HepG2 (cell line): Measurements from ENCODE around the gene HEPN1. TPM values are rescaled to one million over a fixed set of nuclear protein-coding genes. Genes with fewer than 3 reads are reported as not detected.

ENCODE experiments used
- ATAC-seq: fragments of 200-7000 bp; cut with Tn5 transposase; 3 replicates; pipeline ENCODE4 v1.9.1; 2020; ENCODE audit warnings: mild to moderate bottlenecking, moderate library complexity
- BruUV-seq: library from RNA; stranded (reverse); fragments of 400-500 nt; replicated peaks from 2 replicates; lab custom pipeline; 2021; lab: Mats Ljungman, UMichigan
- CTCF ChIA-PET: fragments of 300-600 bp; formaldehyde crosslinking; extraction: SDS; loops from one replicate; lab custom pipeline; 2021; ENCODE audit warnings: low total read pairs, inconsistent platforms, low intra/inter-chr PET ratio; lab: Yijun Ruan, JAX
- POLR2A ChIA-PET: fragments of 350-600 bp; sonication (Branson Sonifier 250); formaldehyde crosslinking; loops from one replicate; lab custom pipeline; 2020; ENCODE audit warnings: antibody characterized with exemption, inconsistent platforms; lab: Yijun Ruan, JAX
- DNase-seq: peaks from one replicate; pipeline ENCODE4 v3.0.0-alpha.2; 2015; ENCODE audit warnings: low spot score
- FAIRE-seq: peaks from 3 replicates; lab custom pipeline; 2011; peaks lifted over from hg19 to GRCh38; lab: Jason Lieb, UNC
- H2AFZ ChIP-seq: one replicate; pipeline ENCODE4 v1.6.1; 2011; ENCODE audit warnings: low read length, inconsistent platforms
- H3K27ac ChIP-seq: fragments of 300-600 bp; 3 replicates; pipeline ENCODE4 v1.8.0; 2011; ENCODE audit warnings: mixed run types, mild to moderate bottlenecking, mixed read lengths, low read length, inconsistent platforms; ENCODE audit not compliant: insufficient read depth; ENCODE audit errors: extremely low read length
- H3K27me3 ChIP-seq, 2 experiments: fragments of 200-600 bp in 1 of 2; 2 replicates in 1 of 2; 3 replicates in 1 of 2; pipeline versions ENCODE4 v1.6.0 to v1.8.0; 2011; ENCODE audit warnings: low read length in 2 of 2, mild to moderate bottlenecking in 2 of 2, moderate library complexity in 2 of 2, inconsistent platforms in 1 of 2; ENCODE audit not compliant: insufficient read depth in 2 of 2, control insufficient read depth in 1 of 2
- H3K36me3 ChIP-seq, 2 experiments: fragments of 200-600 bp in 1 of 2; replicated peaks in 1 of 2; 2 replicates in 1 of 2; 3 replicates in 1 of 2; pipeline versions ENCODE4 v1.5.1 to v1.8.0; 2011; ENCODE audit warnings: low read length in 2 of 2, inconsistent platforms in 1 of 2; ENCODE audit not compliant: insufficient read depth in 2 of 2, control insufficient read depth in 1 of 2
- H3K4me1 ChIP-seq: 2 replicates; pipeline ENCODE4 v1.5.1; 2012; ENCODE audit warnings: low read length, inconsistent platforms; ENCODE audit not compliant: insufficient read depth
- H3K4me2 ChIP-seq: 2 replicates; pipeline ENCODE4 v1.6.0; 2011; ENCODE audit warnings: low read depth, low read length, inconsistent platforms
- H3K4me3 ChIP-seq, 3 experiments: fragments of 200-600 bp in 1 of 3; sonication (generic), shearing (Covaris generic) in 1 of 3; replicated peaks in 1 of 3; 2 replicates each; pipeline ENCODE4 v1.5.1; 2011 to 2016; ENCODE audit warnings: low read length in 3 of 3, inconsistent platforms in 2 of 3, low read depth in 2 of 3, mild to moderate bottlenecking in 2 of 3, control low read depth in 1 of 3, mixed read lengths in 1 of 3; ENCODE audit not compliant: insufficient read depth in 1 of 3
- H3K79me2 ChIP-seq: one replicate; pipeline ENCODE4 v1.6.1; 2011; ENCODE audit warnings: low read length, inconsistent platforms; ENCODE audit not compliant: insufficient read depth
- H3K9ac ChIP-seq: 2 replicates; pipeline ENCODE4 v1.6.0; 2011; ENCODE audit warnings: mild to moderate bottlenecking, low read depth, low read length, inconsistent platforms; ENCODE audit not compliant: insufficient read depth
- H3K9me3 ChIP-seq: 2 replicates; pipeline ENCODE4 v1.5.1; 2012; ENCODE audit warnings: mild to moderate bottlenecking, low read length
- H4K20me1 ChIP-seq: 2 replicates; pipeline ENCODE4 v1.6.0; 2011; ENCODE audit warnings: inconsistent platforms, mild to moderate bottlenecking, low read length, moderate library complexity; ENCODE audit not compliant: insufficient read depth
- BRCA1 ChIP-seq: sonication (generic); formaldehyde crosslinking; IDR thresholded peaks from 2 replicates; pipeline ENCODE4 v1.4.0; 2020; ENCODE audit warnings: missing genetic modification reagents
- GTF3A ChIP-seq: sonication (generic); formaldehyde crosslinking; conservative IDR thresholded peaks from 2 replicates; pipeline ENCODE4 v1.4.0; 2020; ENCODE audit warnings: mild to moderate bottlenecking, missing genetic modification reagents
- KLF16 ChIP-seq, 2 experiments: sonication (generic) in 1 of 2; formaldehyde crosslinking in 1 of 2; IDR thresholded peaks; 2 replicates each; pipeline versions ENCODE4 v1.6.1 to v1.8.0; 2016 to 2023; ENCODE audit warnings: missing genetic modification reagents in 2 of 2, missing compliant biosample characterization in 1 of 2
- SIN3A ChIP-seq: IDR thresholded peaks from 2 replicates; pipeline ENCODE4 v1.6.1; 2011; ENCODE audit warnings: low read depth, mild to moderate bottlenecking, control low read depth, low read length, borderline replicate concordance
- SP5 ChIP-seq: IDR thresholded peaks from 2 replicates; pipeline ENCODE4 v1.6.1; 2016; ENCODE audit warnings: low read depth, borderline replicate concordance
- TBX3 ChIP-seq: fragments of 450-650 bp; IDR thresholded peaks from 2 replicates; pipeline ENCODE4 v1.6.1; 2017; ENCODE audit warnings: antibody characterized with exemption, mild to moderate bottlenecking, inconsistent platforms, borderline replicate concordance
- TOPORS ChIP-seq: sonication (generic); formaldehyde crosslinking; IDR thresholded peaks from 2 replicates; pipeline ENCODE4 v1.8.0; 2023; ENCODE audit warnings: mild to moderate bottlenecking, missing genetic modification reagents
- ZNF10 ChIP-seq: sonication (generic); formaldehyde crosslinking; IDR thresholded peaks from 2 replicates; pipeline ENCODE4 v1.4.0; 2020; ENCODE audit warnings: mild to moderate bottlenecking, low read depth, missing genetic modification reagents, borderline replicate concordance
- ZNF496 ChIP-seq: sonication (generic); formaldehyde crosslinking; IDR thresholded peaks from 2 replicates; pipeline ENCODE4 v1.8.1; 2023; ENCODE audit warnings: mild to moderate bottlenecking, moderate library complexity, missing genetic modification reagents; ENCODE audit not compliant: insufficient replicate concordance
- ZNF556 ChIP-seq: sonication (generic); formaldehyde crosslinking; IDR thresholded peaks from 2 replicates; pipeline ENCODE4 v1.4.0; 2020; ENCODE audit warnings: mild to moderate bottlenecking, missing genetic modification reagents, borderline replicate concordance
- ZSCAN5A ChIP-seq: sonication (generic); formaldehyde crosslinking; IDR thresholded peaks from 2 replicates; pipeline ENCODE4 v1.8.0; 2022; ENCODE audit warnings: mild to moderate bottlenecking, missing genetic modification reagents, borderline replicate concordance
- WGBS: methylation state at CpG from one replicate; pipeline ENCODE4 v1.1.6; 2017; ENCODE audit warnings: low lambda C conversion rate; 5-methylcytosine and 5-hydroxymethylcytosine counted together
- in situ Hi-C: cut with HindIII; loops from 2 replicates; pipeline ENCODE4 v1.10.0; 2017; ENCODE audit warnings: low pct_unique_long_range_greater_than_20kb; ENCODE audit not compliant: extremely low pct_ligation_motif_present
- intact Hi-C: fragments of 100-400 bp; cut with micrococcal nuclease; formaldehyde crosslinking; loops from one replicate; pipeline ENCODE4 v1.10.0; 2022; ENCODE audit not compliant: unreplicated experiment
- polyA plus RNA-seq, 8 experiments: library from polyadenylated mRNA; depleted of rRNA in 3 of 8; stranded (reverse) in 7 of 8; unstranded in 1 of 8; fragments of >200 nt; fragmentation: Illumina TruSeq in 4 of 8; extraction: Trizol in 4 of 8; gene quantifications; 2 replicates each; pipeline versions ENCODE4 v1.2.1 to v1.2.3, GENCODE V29; 2011 to 2016; ENCODE audit warnings: low read depth in 4 of 8, missing spikeins in 1 of 8, mixed read lengths in 1 of 8; ENCODE audit not compliant: insufficient read depth in 1 of 8
- total RNA-seq, 5 experiments: library from RNA; depleted of rRNA; stranded (reverse); fragments of >200 nt; fragmentation: Illumina TruSeq; extraction: Trizol; gene quantifications; 2 replicates each; pipeline ENCODE4 v1.2.3, GENCODE V29; 2016; ENCODE audit warnings: low read depth in 1 of 5
- TF ChIP-seq, protein P1 (sequence below): IDR thresholded peaks from 2 replicates; pipeline ENCODE4 v1.6.1; 2016; ENCODE audit warnings: low read depth, borderline replicate concordance

The HEPN1 gene
- total and polyA plus RNA-seq, 2 of the 13 experiments (the other 11 are each of a cell fraction or from before 2014, with no cell fraction given), result not detected

DNA sequence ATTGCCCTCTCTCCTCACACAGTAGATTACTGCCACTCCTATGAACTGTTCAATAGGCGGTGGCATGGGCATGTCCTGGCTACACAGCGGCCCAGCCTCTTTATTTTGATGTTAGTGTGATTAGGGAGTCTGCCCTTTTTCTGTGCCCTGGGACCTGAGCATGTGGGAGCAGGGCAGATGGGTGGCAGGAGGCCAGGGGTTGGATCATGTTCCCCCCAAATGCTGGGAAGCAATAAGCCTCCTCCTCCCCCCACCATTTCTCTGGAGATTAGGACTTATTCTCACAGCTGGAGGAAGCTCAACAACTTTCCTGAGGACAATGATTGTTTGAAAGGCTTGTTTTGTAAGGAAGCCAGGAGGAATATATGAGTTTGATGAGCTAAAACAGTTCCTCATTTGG, 848 bp downstream of the HEPN1 start:
- ChIA-PET POLR2A (no interaction called here), CTCF (no interaction called here)
- H3K4me3 ChIP-seq, result no peak overlapping the region
- no peak overlapping the region for H3K27ac ChIP-seq
- peaks cover 15 to 37% of the 10 kb centered on the region in 2 experiments for H3K36me3 ChIP-seq
- no peaks in the 10 kb centered on the region for H3K79me2 ChIP-seq
- intact Hi-C loops, result no loop called here
- H3K9me3 ChIP-seq, result no peaks in the 10 kb centered on the region
- no peak overlapping the region for H3K4me2 ChIP-seq
- BruUV-seq, result no TSS peak
- no peaks in the 10 kb centered on the region for H3K27me3 ChIP-seq
- no peak overlapping the region for H3K9ac ChIP-seq
- H2AFZ ChIP-seq, result no peak overlapping the region
- no peak for TF ChIP-seq TOPORS (CRISPR knock-in tag)
- no peak for TF ChIP-seq KLF16 (CRISPR knock-in tag; IDR thresholded peaks at IDR 0.05)
- no peak for TF ChIP-seq SIN3A
- TF ChIP-seq ZNF10 (CRISPR knock-in tag), result no peak
- TF ChIP-seq, protein P1, sequence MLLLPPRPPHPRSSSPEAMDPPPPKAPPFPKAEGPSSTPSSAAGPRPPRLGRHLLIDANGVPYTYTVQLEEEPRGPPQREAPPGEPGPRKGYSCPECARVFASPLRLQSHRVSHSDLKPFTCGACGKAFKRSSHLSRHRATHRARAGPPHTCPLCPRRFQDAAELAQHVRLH (CRISPR knock-in tag), result no peak
- TF ChIP-seq BRCA1 (CRISPR knock-in tag), result no peak
- TF ChIP-seq GTF3A, result no peak
- no peak for TF ChIP-seq ZNF496 (CRISPR knock-in tag)
- FAIRE-seq (no peak), DNase-seq (no peak), ATAC-seq (no peak)
- in situ Hi-C loops, result no loop called here
- 96% methylated on average over 2 of the region's 2 CpGs for WGBS
- H4K20me1 ChIP-seq, result no peaks in the 10 kb centered on the region; the same call in 1 of the 2 replicates
- peaks cover 19% of the 10 kb centered on the region for H3K4me1 ChIP-seq

DNA sequence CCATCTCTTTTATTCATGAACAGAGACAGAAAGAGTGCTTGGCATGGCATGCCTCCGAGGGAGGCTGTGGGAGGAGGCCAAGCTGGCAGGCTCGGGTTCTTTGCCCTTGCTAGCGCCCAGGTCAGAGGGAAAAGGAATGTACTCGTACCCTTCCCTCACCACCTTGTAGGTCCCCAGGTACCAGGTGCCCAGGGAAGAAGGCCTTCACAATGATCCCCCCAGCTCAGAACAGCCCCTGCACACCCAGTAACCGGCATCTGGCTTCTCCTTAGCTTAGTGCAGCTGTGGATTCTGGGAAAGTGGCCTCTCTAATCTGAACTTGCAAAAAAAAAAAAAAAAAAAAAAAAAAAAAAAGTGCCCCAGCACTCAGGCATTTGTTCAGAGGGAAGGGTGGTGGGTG, 1.3 kb downstream of the HEPN1 start:
- Histone ChIP-seq H3K9ac (no peak overlapping the region), H2AFZ (no peak overlapping the region), H3K27ac (no peak overlapping the region), H3K79me2 (no peaks in the 10 kb centered on the region), H3K36me3 (peaks cover 15 to 40% of the 10 kb centered on the region in 2 experiments), H3K27me3 (no peaks in the 10 kb centered on the region), H3K4me2 (no peak overlapping the region), H3K9me3 (no peaks in the 10 kb centered on the region), H4K20me1 (no peaks in the 10 kb centered on the region; the same call in 1 of the 2 replicates), H3K4me1 (peaks cover 19% of the 10 kb centered on the region), H3K4me3 (no peak overlapping the region)
- BruUV-seq, result no TSS peak
- FAIRE-seq (no peak), DNase-seq (no peak), ATAC-seq (no peak)
- in situ Hi-C loops, result no loop called here
- WGBS, result 95% methylated on average over 3 of the region's 5 CpGs
- ChIA-PET POLR2A (interaction anchor here (0.6 kb wide), 1 partner anchor 337 kb away, joined by 4 read pairs; no protein-coding TSS in a partner anchor), CTCF (no interaction called here)
- intact Hi-C loops, result no loop called here
- TF ChIP-seq SP5 (CRISPR knock-in tag) (no peak), TBX3 (no peak), ZNF556 (CRISPR knock-in tag) (no peak), ZSCAN5A (CRISPR knock-in tag) (no peak)
